Measurements from ENCODE around the gene VSTM2L.

- TF ChIP-seq, protein P1, sequence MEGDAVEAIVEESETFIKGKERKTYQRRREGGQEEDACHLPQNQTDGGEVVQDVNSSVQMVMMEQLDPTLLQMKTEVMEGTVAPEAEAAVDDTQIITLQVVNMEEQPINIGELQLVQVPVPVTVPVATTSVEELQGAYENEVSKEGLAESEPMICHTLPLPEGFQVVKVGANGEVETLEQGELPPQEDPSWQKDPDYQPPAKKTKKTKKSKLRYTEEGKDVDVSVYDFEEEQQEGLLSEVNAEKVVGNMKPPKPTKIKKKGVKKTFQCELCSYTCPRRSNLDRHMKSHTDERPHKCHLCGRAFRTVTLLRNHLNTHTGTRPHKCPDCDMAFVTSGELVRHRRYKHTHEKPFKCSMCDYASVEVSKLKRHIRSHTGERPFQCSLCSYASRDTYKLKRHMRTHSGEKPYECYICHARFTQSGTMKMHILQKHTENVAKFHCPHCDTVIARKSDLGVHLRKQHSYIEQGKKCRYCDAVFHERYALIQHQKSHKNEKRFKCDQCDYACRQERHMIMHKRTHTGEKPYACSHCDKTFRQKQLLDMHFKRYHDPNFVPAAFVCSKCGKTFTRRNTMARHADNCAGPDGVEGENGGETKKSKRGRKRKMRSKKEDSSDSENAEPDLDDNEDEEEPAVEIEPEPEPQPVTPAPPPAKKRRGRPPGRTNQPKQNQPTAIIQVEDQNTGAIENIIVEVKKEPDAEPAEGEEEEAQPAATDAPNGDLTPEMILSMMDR (IDR thresholded peaks at IDR 0.05; ENCODE audit: low read depth, low read length) = no peak
- TF ChIP-seq MAX (IDR thresholded peaks at IDR 0.05; ENCODE audit: low read depth, low read length) = no peak
- TF ChIP-seq POLR2A (IDR thresholded peaks at IDR 0.05; ENCODE audit: extremely low read depth, insufficient read length) = no peak
These were observed 8.5 kb upstream of the VSTM2L start for GRCh38 chr20:37894454-37894853.
